ENCODE results near the gene KCTD17.

KCTD17 gene

DNA sequence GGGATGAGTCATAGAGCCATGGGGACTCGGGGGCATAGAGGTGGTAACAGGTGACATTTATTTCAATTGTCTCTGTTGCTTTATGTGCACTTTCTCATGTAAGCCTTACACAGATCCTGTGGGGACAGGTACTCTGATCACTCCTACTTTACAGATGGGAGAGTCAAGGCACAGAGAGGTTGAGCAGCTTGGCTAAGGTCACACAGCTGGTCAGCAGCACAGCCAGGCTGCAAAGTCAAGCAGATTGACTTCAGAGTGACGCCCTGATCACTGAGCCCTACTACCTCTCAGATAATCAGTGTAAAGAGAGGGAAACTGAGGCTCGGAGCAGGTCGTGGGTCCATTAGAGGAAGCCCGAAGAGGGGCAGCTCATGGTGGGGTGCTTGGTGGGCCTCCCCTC lies 54.4 kb downstream of the KCTD17 start:
- Histone ChIP-seq H3K36me3 (ENCODE audit: insufficient read depth, low read length) (no peaks in the 10 kb centered on the region), H3K79me2 (ENCODE audit: control insufficient read depth, insufficient read depth, low read length, unreplicated experiment) (no peaks in the 10 kb centered on the region), H3K27me3 (ENCODE audit: insufficient read depth, low read length) (peaks cover 6% of the 10 kb centered on the region; the same call in 1 of the 2 replicates), H3K27ac (ENCODE audit: low read depth, low read length) (no peak overlapping the region), H3K4me1 (ENCODE audit: control insufficient read depth, insufficient read depth, low read length, unreplicated experiment) (no peaks in the 10 kb centered on the region), H2AFZ (ENCODE audit: low read length, unreplicated experiment) (no peak overlapping the region), H3K4me3 (ENCODE audit: low read depth, low read length) (no peak overlapping the region)

DNA sequence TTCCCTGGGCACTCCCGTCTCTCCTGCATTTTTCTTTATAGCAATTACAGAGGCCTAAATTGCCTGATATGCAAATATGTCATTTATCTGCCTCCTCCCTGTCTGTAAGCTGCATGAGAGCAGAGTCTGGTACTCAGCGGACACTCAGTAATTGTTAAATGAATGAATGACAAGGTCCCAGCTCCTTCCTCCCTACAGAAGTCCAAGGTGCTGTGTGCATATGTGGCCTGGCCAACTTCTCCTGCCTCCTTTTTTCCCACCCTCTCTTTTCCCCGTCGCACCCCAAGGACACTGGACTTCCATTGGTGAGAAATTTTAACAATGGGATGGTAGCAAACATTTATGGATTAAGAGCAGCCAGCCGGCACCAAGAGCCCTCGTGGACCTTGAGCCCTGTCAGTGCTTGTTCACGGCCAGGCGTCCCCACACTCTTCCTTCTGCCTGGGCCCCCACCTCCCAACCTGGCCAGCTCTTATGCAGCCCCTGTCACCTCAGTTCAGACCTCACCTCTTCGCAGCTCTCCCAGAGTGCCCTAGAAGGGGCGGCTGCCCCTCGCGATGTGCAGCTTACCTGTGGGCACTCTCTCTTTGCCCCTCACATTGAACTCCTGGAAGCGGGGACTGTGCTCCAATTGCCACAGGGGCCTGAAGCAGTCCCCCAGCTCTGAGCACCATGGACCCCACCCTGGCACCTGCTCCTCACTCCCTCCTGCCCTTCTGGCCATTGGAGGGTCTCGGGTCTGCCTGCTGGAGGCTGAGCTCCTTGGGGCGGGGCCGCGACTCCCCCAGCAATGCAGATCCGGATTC lies 56.5 kb downstream of the KCTD17 start:
- Histone ChIP-seq H2AFZ (ENCODE audit: low read length, unreplicated experiment) (no peak overlapping the region), H3K4me1 (ENCODE audit: control insufficient read depth, insufficient read depth, low read length, unreplicated experiment) (no peaks in the 10 kb centered on the region), H3K27ac (ENCODE audit: low read depth, low read length) (no peak overlapping the region), H3K36me3 (ENCODE audit: insufficient read depth, low read length) (no peaks in the 10 kb centered on the region), H3K4me3 (ENCODE audit: low read depth, low read length) (no peak overlapping the region), H3K79me2 (ENCODE audit: control insufficient read depth, insufficient read depth, low read length, unreplicated experiment) (no peaks in the 10 kb centered on the region), H3K27me3 (ENCODE audit: insufficient read depth, low read length) (peaks cover 6% of the 10 kb centered on the region; the same call in 1 of the 2 replicates)

DNA sequence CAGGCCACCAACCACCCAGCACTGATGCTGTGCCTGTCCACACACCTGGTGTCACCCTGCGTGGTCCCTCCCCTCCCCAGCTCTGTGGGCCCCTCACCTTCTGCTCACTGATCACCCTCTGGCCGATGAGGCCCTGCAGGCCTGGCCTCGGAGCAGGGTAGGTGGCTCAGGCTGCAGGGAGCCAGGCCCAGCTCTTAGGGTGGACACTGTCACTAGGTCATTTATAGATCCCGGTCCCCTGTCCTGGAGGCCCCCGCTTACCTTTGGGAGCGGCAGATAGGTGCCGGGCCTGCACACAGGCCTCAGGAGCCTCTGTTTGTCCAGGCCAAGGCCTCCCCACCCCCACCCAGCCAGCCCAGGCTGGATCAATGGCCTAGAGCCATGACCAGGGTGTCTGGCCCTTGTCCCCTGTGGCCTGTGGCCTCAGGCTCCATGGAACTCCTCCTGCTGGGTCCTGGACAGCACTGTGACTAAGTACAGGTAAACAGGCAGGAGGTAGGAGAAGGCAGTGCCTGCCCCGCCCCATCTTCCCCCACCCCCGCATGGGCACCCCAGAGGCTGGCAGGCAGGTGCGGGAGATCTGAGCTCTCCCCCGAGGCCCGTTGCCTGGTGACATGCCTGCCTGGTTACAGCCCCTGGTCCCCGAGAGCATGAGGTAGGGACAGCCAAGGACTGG lies 57.8 kb downstream of the KCTD17 start, which contains the start of gene TMPRSS6:
TSS of gene TMPRSS6 (minus strand) at position 472 of the 676 bp plus-strand sequence. CDS start 6,296 bp downstream, outside the sequence.
- Histone ChIP-seq H3K36me3 (ENCODE audit: insufficient read depth, low read length) (no peaks in the 10 kb centered on the region), H3K4me1 (ENCODE audit: control insufficient read depth, insufficient read depth, low read length, unreplicated experiment) (no peaks in the 10 kb centered on the region), H3K79me2 (ENCODE audit: control insufficient read depth, insufficient read depth, low read length, unreplicated experiment) (no peaks in the 10 kb centered on the region), H3K4me3 (ENCODE audit: low read depth, low read length) (no peak within 1 kb of the TSS), H3K27me3 (ENCODE audit: insufficient read depth, low read length) (peaks cover 1% of the 10 kb centered on the region; the same call in 1 of the 2 replicates), H3K27ac (ENCODE audit: low read depth, low read length) (no peak within 1 kb of the TSS), H2AFZ (ENCODE audit: low read length, unreplicated experiment) (no peak within 1 kb of the TSS)

DNA sequence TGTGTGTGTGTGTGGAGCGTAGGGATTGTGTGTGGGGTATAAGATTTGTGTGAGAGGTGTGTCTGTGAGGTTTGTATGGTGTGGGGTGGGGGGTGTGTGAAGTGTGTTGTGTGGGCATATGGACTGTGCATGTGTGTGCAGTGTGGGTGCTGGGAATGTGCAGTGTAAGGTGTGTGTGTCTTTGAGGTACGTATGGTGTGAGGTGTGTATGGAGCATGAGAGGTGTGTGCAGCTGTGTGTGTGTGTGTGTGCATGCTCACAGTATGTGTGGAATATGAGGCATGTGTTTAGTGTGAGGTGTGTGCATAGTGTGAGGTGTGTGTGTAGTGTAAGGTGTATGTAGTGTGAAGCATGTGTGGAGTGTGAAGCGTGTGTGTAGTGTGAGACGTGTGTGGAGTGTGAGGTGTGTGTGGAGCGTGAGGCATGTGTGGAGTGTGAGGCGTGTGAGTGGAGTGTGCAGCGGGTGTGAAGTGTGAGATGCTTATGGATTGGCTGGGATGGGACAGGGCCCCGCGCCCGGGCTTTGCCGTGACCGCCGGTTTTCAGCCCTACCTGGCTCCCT lies 59.7 kb downstream of the KCTD17 start:
- H3K79me2 ChIP-seq (ENCODE audit: control insufficient read depth, insufficient read depth, low read length, unreplicated experiment): no peaks in the 10 kb centered on the region
- H3K27me3 ChIP-seq (ENCODE audit: insufficient read depth, low read length): peaks cover 6% of the 10 kb centered on the region; the same call in 1 of the 2 replicates
- no peaks in the 10 kb centered on the region for H3K4me1 ChIP-seq (ENCODE audit: control insufficient read depth, insufficient read depth, low read length, unreplicated experiment)
- H3K27ac ChIP-seq (ENCODE audit: low read depth, low read length): no peak overlapping the region
- no peak overlapping the region for H2AFZ ChIP-seq (ENCODE audit: low read length, unreplicated experiment)
- no peaks in the 10 kb centered on the region for H3K36me3 ChIP-seq (ENCODE audit: insufficient read depth, low read length)
- H3K4me3 ChIP-seq (ENCODE audit: low read depth, low read length): no peak overlapping the region

DNA sequence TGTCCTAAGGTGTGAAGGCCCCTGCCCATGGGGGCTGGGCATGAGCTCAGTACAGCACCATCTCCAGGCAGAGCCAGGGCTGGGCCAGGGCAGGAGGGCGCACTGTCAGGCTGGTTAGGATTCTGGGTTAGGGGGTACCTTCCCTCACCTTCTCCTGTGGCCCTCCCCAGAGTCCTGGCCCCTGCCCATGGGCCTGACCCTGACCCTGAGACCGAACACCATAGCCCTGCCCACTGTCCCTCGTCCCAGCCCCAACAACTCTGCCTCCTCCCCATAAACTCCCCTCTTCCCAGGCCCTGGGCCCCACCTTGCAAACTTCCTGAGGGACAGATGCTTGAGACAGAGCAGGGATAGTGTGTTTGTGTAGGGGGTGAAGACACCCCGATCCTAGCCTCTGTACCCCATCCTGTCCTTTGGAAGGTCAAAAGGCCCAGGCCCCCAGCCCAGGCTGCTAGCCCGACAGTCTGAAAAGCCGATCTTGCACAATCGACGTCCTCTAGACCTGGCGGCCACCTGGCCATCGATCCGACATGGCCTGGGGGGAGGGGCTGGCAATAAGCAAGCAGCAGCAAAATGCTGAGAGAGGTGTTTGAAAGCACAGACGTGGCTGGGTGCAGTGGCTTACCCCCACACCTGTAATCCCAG lies 60.7 kb downstream of the KCTD17 start:
- H3K4me3 ChIP-seq (ENCODE audit: low read depth, low read length): no peak overlapping the region
- no peak overlapping the region for H3K27ac ChIP-seq (ENCODE audit: low read depth, low read length)
- H3K79me2 ChIP-seq (ENCODE audit: control insufficient read depth, insufficient read depth, low read length, unreplicated experiment): no peaks in the 10 kb centered on the region
- H3K4me1 ChIP-seq (ENCODE audit: control insufficient read depth, insufficient read depth, low read length, unreplicated experiment): no peaks in the 10 kb centered on the region
- peaks cover 9% of the 10 kb centered on the region; the same call in 1 of the 2 replicates for H3K27me3 ChIP-seq (ENCODE audit: insufficient read depth, low read length)
- no peaks in the 10 kb centered on the region for H3K36me3 ChIP-seq (ENCODE audit: insufficient read depth, low read length)
- H2AFZ ChIP-seq (ENCODE audit: low read length, unreplicated experiment): no peak overlapping the region

All from ACC112 (cell line).